Endothelial cell of umbilical vein (primary cell): Measurements from ENCODE around the gene REPIN1. TPM values are rescaled to one million over a fixed set of nuclear protein-coding genes. Genes with fewer than 3 reads are reported as not detected.

Experiments used
- BruUV-seq: library from RNA; stranded (reverse); fragments of 400-500 nt; replicated peaks from 2 replicates; lab custom pipeline; 2021; lab: Mats Ljungman, UMichigan
- CTCF ChIA-PET: fragments of 300-600, 350-600 bp; sonication (Branson Sonifier 250); formaldehyde crosslinking; loops from one replicate; lab custom pipeline; 2021; ENCODE audit warnings: antibody characterized with exemption, inconsistent platforms; lab: Charles Lee
- POLR2A ChIA-PET: fragments of 300-600, 350-600 bp; sonication (Branson Sonifier 250); formaldehyde crosslinking; loops from one replicate; lab custom pipeline; 2021; ENCODE audit warnings: antibody characterized with exemption, inconsistent platforms; lab: Charles Lee
- DNase-seq: peaks from one replicate; pipeline ENCODE4 v3.0.0-alpha.2; 2011; ENCODE audit warnings: low read depth, low spot score
- FAIRE-seq: peaks from 2 replicates; lab custom pipeline; 2011; peaks lifted over from hg19 to GRCh38; lab: Jason Lieb, UNC
- H2AFZ ChIP-seq: 2 replicates; pipeline ENCODE4 v1.6.0; 2012; ENCODE audit warnings: low read depth, low read length, control low read depth, inconsistent platforms
- H3K27ac ChIP-seq: 2 replicates; pipeline ENCODE4 v1.5.1; 2011; ENCODE audit warnings: low read depth, mild to moderate bottlenecking, control low read depth, low read length, moderate library complexity; ENCODE audit not compliant: insufficient read depth
- H3K27me3 ChIP-seq, 2 experiments: 2 replicates each; pipeline versions ENCODE4 v1.6.0 to v1.6.1; 2011; ENCODE audit warnings: low read length in 2 of 2, mixed read lengths in 1 of 2; ENCODE audit not compliant: control insufficient read depth in 2 of 2, insufficient read depth in 2 of 2
- H3K36me3 ChIP-seq, 2 experiments: 2 replicates in 1 of 2; 3 replicates in 1 of 2; pipeline ENCODE4 v1.5.1; 2011; ENCODE audit warnings: low read length in 2 of 2, mild to moderate bottlenecking in 1 of 2, moderate library complexity in 1 of 2; ENCODE audit not compliant: control insufficient read depth in 2 of 2, insufficient read depth in 2 of 2; ENCODE audit errors: extremely low read depth in 1 of 2
- H3K4me1 ChIP-seq: 3 replicates; pipeline ENCODE4 v1.5.1; 2011; ENCODE audit warnings: mild to moderate bottlenecking, low read length; ENCODE audit not compliant: control insufficient read depth, insufficient read depth; ENCODE audit errors: extremely low read depth
- H3K4me2 ChIP-seq: 2 replicates; pipeline ENCODE4 v1.6.1; 2011; ENCODE audit warnings: low read length, control low read depth, mixed read lengths; ENCODE audit not compliant: insufficient read depth
- H3K4me3 ChIP-seq, 3 experiments: fragments of 200-600 bp in 1 of 3; sonication (generic), shearing (Covaris generic) in 1 of 3; replicated peaks in 1 of 3; 2 replicates each; pipeline ENCODE4 v1.5.1; 2011 to 2016; ENCODE audit warnings: control low read depth in 3 of 3, low read length in 3 of 3, mild to moderate bottlenecking in 2 of 3, inconsistent platforms in 1 of 3, low read depth in 1 of 3, moderate library complexity in 1 of 3; ENCODE audit not compliant: insufficient read depth in 1 of 3
- H3K79me2 ChIP-seq: 2 replicates; pipeline ENCODE4 v1.6.0; 2012; ENCODE audit warnings: low read length, inconsistent platforms; ENCODE audit not compliant: control insufficient read depth, insufficient read depth
- H3K9ac ChIP-seq: replicated peaks from 2 replicates; pipeline ENCODE3; 2011; ENCODE audit warnings: low read length, control low read depth; ENCODE audit not compliant: insufficient read depth; ENCODE audit errors: extremely low read depth
- H3K9me1 ChIP-seq: replicated peaks from 3 replicates; pipeline ENCODE4 v1.6.0; 2011; ENCODE audit warnings: mild to moderate bottlenecking, low read length; ENCODE audit not compliant: control insufficient read depth, insufficient read depth; ENCODE audit errors: extremely low read depth
- H3K9me3 ChIP-seq: replicated peaks from 2 replicates; pipeline ENCODE4 v1.5.1; 2012; ENCODE audit warnings: low read length, inconsistent platforms; ENCODE audit not compliant: control insufficient read depth, insufficient read depth
- H4K20me1 ChIP-seq: replicated peaks from 2 replicates; pipeline ENCODE3; 2011; ENCODE audit warnings: mild to moderate bottlenecking, low read length; ENCODE audit not compliant: control insufficient read depth, insufficient read depth; ENCODE audit errors: extremely low read depth
- EZH2 ChIP-seq: IDR thresholded peaks from 2 replicates; pipeline ENCODE4 v1.6.1; 2012; ENCODE audit warnings: borderline replicate concordance, low read depth, mild to moderate bottlenecking, moderate library complexity, low read length, inconsistent platforms; ENCODE audit not compliant: severe bottlenecking
- FOS ChIP-seq: IDR thresholded peaks from 2 replicates; pipeline ENCODE4 v1.6.1; 2011; ENCODE audit warnings: mild to moderate bottlenecking, low read length, moderate library complexity, borderline replicate concordance; ENCODE audit not compliant: insufficient read depth
- GATA2 ChIP-seq: IDR thresholded peaks from 2 replicates; pipeline ENCODE4 v1.7.0; 2011; ENCODE audit warnings: low read depth, mild to moderate bottlenecking, moderate library complexity, mixed read lengths, low read length; ENCODE audit not compliant: insufficient read length, insufficient read depth
- JUN ChIP-seq: IDR thresholded peaks from 2 replicates; pipeline ENCODE4 v1.6.1; 2011; ENCODE audit warnings: borderline replicate concordance, low read depth; ENCODE audit not compliant: insufficient read length, insufficient read depth
- MYC ChIP-seq: IDR thresholded peaks from one replicate; pipeline ENCODE4 v1.6.1; 2011; ENCODE audit warnings: mild to moderate bottlenecking, low read depth, low read length
- POLR2A ChIP-seq: IDR thresholded peaks from 2 replicates; pipeline ENCODE4 v1.6.1; 2012; ENCODE audit warnings: low read depth, mild to moderate bottlenecking, control low read depth, low read length
- POLR2AphosphoS5 ChIP-seq: IDR thresholded peaks from 2 replicates; pipeline ENCODE4 v1.6.1; 2012; ENCODE audit warnings: low read depth, mild to moderate bottlenecking, control low read depth, low read length, moderate library complexity; ENCODE audit not compliant: insufficient read depth
- dilution Hi-C: fragments of 300-500 bp; cut with MboI; formaldehyde crosslinking; loops from one replicate; pipeline ENCODE4 v1.15.0; 2019; ENCODE audit warnings: low sequenced_read_pairs; ENCODE audit not compliant: extremely low pct_ligation_motif_present
- intact Hi-C: fragments of 100-400 bp; cut with micrococcal nuclease; formaldehyde crosslinking; loops from one replicate; pipeline ENCODE4 v1.10.0; 2022
- polyA plus RNA-seq, 4 experiments: library from polyadenylated mRNA; depleted of rRNA in 3 of 4; stranded (reverse) in 3 of 4; unstranded in 1 of 4; fragments of >200 nt; gene quantifications; 2 replicates each; pipeline versions ENCODE4 v1.2.1 to v1.2.3, GENCODE V29; 2011 to 2012; ENCODE audit warnings: missing spikeins in 1 of 4
- total RNA-seq: library from RNA; stranded (reverse); gene quantifications from 2 replicates; pipeline ENCODE4 v1.2.3, GENCODE V29; 2021
- TF ChIP-seq, protein P1 (sequence below): IDR thresholded peaks from 2 replicates; pipeline ENCODE4 v1.6.1; 2011; ENCODE audit not compliant: insufficient read depth, insufficient read length
- TF ChIP-seq, protein P2 (sequence below), 2 donors: IDR thresholded peaks; 1 replicate in 1 of 2; 2 replicates in 1 of 2; pipeline ENCODE4 v1.5.1; 2011; ENCODE audit warnings: low read length in 2 of 2, mild to moderate bottlenecking in 2 of 2, moderate library complexity in 2 of 2, control low read depth in 1 of 2, inconsistent platforms in 1 of 2, low read depth in 1 of 2; ENCODE audit not compliant: insufficient read depth in 1 of 2; ENCODE audit errors: extremely low read depth in 1 of 2

REPIN1 gene
- total and polyA plus RNA-seq, 2 donors (not counting 3 experiments of a cell fraction or from before 2014, with no cell fraction given), result 108 to 140 TPM

- H3K9ac ChIP-seq, result no peak overlapping the region
- dilution Hi-C loops (no loop called here), intact Hi-C loops (no loop called here)
- no peaks in the 10 kb centered on the region for H3K27me3 ChIP-seq
- H4K20me1 ChIP-seq, result no peaks in the 10 kb centered on the region
- TF ChIP-seq, protein P1, sequence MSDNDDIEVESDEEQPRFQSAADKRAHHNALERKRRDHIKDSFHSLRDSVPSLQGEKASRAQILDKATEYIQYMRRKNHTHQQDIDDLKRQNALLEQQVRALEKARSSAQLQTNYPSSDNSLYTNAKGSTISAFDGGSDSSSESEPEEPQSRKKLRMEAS, result no peak
- peaks cover 0 to 8% of the 10 kb centered on the region in 2 experiments for H3K36me3 ChIP-seq
- no peaks in the 10 kb centered on the region for H3K9me1 ChIP-seq
- H3K4me1 ChIP-seq, result peaks cover 15% of the 10 kb centered on the region
- FAIRE-seq, result no peak
- no peak overlapping the region for H2AFZ ChIP-seq
- H3K4me2 ChIP-seq, result no peak overlapping the region
- CTCF ChIA-PET, result interaction anchor here (0.7 to 1.6 kb wide), 3 partner anchors 9 to 24 kb away, joined by 3 to 7 read pairs (median 4); no protein-coding TSS in a partner anchor
- POLR2A ChIA-PET, result no interaction called here
- no peak for DNase-seq
- H3K9me3 ChIP-seq, result no peaks in the 10 kb centered on the region
- no peaks in the 10 kb centered on the region for H3K79me2 ChIP-seq
- no TSS peak for BruUV-seq
- H3K4me3 ChIP-seq, result no peak overlapping the region
- H3K27ac ChIP-seq, result no peak overlapping the region
Measured at GRCh38 chr7:150401861-150402631, 33.4 kb downstream of the REPIN1 start.

GRCh38 chr7:150402671-150403321 is 34.2 kb downstream of the REPIN1 start:
- Histone ChIP-seq H4K20me1 (no peaks in the 10 kb centered on the region), H3K27me3 (no peaks in the 10 kb centered on the region), H3K4me1 (peaks cover 15% of the 10 kb centered on the region), H3K9me3 (no peaks in the 10 kb centered on the region), H3K4me2 (no peak overlapping the region), H3K4me3 (no peak overlapping the region), H3K9ac (no peak overlapping the region), H3K79me2 (no peaks in the 10 kb centered on the region), H2AFZ (no peak overlapping the region), H3K27ac (no peak overlapping the region), H3K9me1 (no peaks in the 10 kb centered on the region), H3K36me3 (peaks cover 0 to 8% of the 10 kb centered on the region in 2 experiments)
- dilution Hi-C loops (no loop called here), intact Hi-C loops (no loop called here)
- POLR2A ChIA-PET, result no interaction called here
- CTCF ChIA-PET, result interaction anchor here (0.7 to 1.6 kb wide), 3 partner anchors 10 to 25 kb away, joined by 3 to 7 read pairs (median 4); no protein-coding TSS in a partner anchor
- TF ChIP-seq, protein P2, sequence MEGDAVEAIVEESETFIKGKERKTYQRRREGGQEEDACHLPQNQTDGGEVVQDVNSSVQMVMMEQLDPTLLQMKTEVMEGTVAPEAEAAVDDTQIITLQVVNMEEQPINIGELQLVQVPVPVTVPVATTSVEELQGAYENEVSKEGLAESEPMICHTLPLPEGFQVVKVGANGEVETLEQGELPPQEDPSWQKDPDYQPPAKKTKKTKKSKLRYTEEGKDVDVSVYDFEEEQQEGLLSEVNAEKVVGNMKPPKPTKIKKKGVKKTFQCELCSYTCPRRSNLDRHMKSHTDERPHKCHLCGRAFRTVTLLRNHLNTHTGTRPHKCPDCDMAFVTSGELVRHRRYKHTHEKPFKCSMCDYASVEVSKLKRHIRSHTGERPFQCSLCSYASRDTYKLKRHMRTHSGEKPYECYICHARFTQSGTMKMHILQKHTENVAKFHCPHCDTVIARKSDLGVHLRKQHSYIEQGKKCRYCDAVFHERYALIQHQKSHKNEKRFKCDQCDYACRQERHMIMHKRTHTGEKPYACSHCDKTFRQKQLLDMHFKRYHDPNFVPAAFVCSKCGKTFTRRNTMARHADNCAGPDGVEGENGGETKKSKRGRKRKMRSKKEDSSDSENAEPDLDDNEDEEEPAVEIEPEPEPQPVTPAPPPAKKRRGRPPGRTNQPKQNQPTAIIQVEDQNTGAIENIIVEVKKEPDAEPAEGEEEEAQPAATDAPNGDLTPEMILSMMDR (IDR thresholded peaks at IDR 0.05; ENCODE audit: extremely low read depth in 1 of 2, insufficient read depth in 1 of 2, low read depth in 1 of 2, low read length in 2 of 2), result no peak
- no peak for TF ChIP-seq POLR2AphosphoS5
- TF ChIP-seq GATA2, result no peak
- TF ChIP-seq EZH2, result no peak
- TF ChIP-seq FOS, result no peak
- TF ChIP-seq, protein P1, result no peak
- no peak for TF ChIP-seq JUN
- no peak for TF ChIP-seq POLR2A
- no peak for TF ChIP-seq MYC
- FAIRE-seq (no peak), DNase-seq (no peak)
- no TSS peak for BruUV-seq
